NCI-H1417 treated with DMSO at 0.1 percent for 48 hours (cell line): ENCODE data around the gene PSPH.
"Not testable (repeated sequence)": the region's sequence is repeated elsewhere in the genome, so short reads cannot be mapped to it uniquely, and the experiment has no call there.

ENCODE experiments used
- DNase-seq: peaks from one replicate; lab custom pipeline; 2025; lab: John Stamatoyannopoulos, UW

PSPH gene

DNA sequence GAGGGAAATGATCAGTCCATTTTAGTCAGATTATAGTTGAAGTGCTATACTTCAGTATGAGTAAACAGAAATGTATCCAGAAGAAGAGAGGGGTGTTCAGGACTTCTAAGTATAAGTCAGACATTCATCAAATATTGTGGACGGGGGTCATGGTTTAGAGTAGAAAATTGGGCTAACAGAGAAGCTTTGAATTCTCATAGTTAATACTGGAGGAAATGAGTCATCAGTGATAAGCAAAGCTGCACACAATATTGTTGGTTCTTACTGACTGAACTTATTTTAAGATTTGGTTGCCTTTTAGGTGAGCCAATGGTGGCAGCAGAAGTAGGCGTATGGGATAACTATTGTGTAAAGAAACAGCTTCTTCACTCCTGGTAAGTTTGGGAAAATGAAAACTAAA is 11.1 kb upstream of the PSPH start:
- no peak for DNase-seq

- no peak for DNase-seq
Observed at GRCh38 chr7:56053993-56054392, 2.7 kb upstream of the PSPH start.

DNA sequence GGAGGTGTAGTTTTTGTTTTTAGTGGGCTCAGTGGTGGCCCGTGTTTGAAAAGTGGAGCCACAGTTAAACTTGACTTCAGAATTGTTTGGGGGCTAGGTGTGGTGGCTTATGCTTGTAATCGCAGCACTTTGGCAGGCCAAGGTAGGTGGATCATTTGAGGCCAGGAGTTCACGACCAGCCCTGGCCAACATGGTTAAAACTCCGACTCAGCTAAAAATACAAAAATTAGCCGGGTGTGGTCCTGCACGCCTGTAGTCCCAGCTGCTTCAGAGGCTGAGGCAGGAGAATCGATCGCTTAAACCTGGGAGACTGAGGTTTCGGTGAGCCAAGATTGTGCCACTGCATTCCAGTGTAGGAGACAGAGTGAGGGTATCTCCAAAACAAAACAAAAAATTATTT is 2.1 kb upstream of the PSPH start:
- no peak for DNase-seq

- DNase-seq: no peak
Observed at GRCh38 chr7:56051053-56051338, 248 bp downstream of the PSPH start.

GRCh38 chr7:56048763-56049162 is 2.5 kb downstream of the PSPH start:
- not testable (repeated sequence) for DNase-seq

DNA sequence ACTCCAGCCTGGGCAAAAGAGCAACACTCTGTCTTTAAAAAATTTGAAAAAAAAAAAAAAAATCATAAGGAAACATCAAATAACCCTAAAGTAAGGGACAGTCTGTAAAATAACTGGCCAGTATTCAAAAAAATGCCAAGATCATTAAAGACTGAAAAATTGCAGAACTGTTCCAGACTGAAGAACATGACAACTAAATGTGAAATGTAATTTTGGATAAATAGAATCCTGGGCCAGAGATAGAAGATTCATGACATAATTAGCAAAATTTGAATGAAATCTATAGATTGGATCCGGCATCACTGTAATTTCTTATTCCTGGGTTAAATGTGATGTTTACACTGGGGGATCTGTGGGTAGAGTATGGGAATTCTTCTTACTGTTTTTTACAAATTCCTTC is 3.0 kb downstream of the PSPH start:
- no peak for DNase-seq

DNA sequence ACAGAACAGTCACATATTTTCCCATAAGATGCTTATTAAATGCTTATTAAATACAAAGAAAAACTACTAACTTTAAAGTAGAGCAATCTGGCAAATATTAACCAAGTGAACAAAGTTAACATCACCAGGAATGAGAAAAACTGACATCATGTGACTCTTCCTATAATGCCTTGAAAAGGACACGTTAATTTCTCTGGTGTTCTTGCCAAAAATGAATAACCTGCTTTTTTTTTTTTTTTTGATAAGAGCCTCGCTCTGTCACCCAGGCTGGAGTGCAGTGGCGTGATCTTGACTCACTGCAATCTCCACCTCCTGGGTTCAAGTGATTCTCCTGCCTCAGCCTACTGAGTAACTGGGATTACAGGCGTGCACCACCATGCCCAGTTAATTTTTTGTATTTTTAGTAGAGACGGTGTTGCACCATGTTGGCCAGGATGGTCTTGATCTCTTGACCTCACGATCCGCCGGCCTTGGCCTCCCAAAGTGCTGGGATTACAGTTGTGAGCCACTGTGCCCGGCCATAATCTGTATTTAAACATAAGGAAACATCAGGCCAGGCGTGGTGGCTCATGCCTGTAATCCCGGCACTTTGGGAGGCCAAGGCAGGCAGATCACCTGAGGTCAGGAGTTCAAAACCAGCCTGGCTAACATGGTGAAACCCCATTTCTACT is 3.7 kb downstream of the PSPH start:
- not testable (repeated sequence) for DNase-seq

- no peak for DNase-seq
Observed at GRCh38 chr7:56046721-56047445, 4.4 kb downstream of the PSPH start.

DNA sequence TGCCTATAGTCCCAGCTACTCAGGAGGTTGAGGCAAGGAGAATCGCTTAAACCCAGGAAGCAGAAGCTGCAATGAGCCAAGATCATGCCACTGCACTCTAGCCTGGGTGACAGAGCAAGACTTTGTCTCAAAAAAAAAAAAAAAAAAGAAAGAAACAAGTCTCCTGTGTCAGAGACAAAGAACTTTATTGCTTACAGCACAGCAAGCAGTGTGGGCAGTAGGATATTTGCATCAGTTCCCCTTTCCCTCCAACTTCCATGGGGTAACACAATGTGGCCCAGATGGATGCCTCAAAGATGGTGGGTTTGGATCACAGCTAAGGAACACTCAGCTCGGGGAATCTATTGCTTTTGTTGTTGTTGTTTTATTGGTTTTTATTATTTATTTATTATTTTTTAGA is 5.5 kb downstream of the PSPH start:
- DNase-seq: not testable (repeated sequence)

DNA sequence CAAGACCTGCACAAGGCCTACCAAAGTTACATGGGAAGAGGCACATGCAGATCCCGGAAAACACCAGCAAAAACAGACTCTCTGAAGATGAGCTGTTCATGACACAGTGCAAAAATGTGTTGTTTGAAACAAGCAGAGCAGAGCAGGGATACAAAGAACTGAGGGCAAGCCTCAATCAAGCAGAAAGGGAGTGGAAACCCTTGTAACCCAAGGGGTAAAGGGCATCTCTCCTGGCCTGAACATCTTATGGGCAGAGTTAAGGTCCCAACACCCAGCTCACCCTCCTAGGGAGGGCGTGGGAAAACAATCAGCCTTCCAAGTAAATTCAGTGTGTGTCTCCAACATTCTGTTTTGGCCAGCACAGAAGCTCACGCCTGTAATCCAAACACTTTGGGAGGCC is 10.5 kb downstream of the PSPH start:
- no peak for DNase-seq

DNA sequence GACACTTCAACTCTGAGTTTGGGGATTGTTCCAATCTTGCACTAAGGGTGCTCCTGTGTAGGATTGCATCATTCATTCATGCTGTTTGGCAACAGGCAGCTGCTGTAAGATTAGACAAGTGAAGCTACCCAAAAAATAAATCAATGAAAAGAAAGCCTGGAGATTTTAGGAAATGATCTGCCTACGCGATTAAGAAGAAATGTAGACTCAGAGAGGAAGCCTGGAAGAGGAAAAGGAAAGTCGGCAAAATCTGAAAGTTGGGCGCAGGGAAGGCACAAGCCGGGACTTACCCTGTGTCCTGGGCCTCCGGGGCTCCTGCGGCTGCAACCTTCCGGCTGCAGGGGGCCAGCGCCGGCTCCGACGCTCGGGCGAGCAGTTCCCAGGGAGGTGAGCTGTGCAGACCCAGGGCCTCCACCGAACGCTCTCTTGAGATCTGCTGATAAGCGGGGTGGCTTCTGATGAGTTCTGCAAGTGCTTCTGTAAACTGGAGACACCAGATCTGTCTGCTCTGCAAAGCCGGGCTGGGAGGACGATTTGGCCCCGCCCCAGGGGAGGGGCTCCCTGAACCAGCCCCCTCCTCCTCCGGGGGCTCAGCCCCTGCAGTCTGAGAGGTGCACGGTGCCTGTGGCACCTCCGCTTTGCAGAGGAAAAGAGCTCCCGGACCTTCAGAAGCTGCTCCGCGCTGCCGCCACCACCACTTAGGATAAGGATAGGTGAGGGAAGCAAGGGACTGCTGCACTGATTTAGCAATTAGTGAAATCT is 17.4 kb downstream of the PSPH start:
- no peak for DNase-seq

DNA sequence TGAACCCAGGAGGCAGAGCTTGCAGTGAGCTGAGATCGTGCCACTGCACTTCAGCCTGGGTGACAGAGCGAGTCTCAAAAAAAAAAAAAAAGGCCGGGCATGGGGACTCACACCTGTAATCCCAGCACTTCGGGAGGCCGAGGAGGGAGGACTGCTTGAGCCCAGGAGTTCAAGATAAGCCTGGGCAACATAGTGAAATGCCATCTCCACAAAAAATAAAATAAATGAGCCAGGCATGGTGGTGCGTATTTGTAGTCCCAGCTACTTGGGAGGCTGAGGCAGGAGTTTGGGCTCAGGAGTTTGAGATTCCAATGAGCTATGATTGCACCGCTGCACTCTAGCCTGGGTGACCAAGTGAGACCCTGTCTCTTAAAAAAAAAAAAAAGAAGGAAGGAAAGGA is 18.7 kb downstream of the PSPH start:
- DNase-seq: not testable (repeated sequence)

- not testable (repeated sequence) for DNase-seq
Observed at GRCh38 chr7:56031556-56031955, 19.7 kb downstream of the PSPH start.

- no peak for DNase-seq
Observed at GRCh38 chr7:56030340-56030739, 20.9 kb downstream of the PSPH start.

DNA sequence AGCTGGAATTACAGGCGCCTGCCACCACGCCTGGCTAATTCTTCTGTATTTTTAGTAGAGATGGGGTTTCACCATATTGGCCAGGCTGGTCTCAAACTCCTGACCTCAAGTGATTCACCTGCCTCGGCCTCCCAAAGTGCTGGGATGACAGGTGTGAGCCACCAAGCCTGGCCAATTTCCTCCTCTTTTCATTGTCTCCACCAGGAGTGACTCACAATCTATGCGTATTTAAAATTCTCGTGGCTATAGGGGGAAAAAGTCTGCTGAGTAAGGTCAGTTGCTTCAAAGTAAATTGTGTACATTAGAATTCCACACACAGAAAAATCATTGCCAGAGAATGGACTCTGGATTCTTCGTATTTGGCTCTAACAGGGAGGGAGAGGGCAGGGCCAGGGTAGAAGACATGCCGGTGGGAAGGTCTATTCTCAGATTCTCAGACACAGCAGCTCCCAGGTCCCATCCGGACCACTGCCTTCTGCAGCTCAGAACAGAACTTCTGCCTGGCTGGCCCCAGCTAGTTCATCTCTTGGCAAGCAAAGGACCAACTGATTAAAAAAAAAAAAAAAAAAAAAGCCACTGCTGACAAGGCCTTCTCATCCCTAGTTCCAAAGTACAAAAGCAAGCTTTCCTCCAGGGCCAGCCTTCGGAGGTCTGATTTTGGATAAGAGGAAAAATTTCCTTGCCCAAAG is 22.2 kb downstream of the PSPH start:
- DNase-seq: no peak

DNA sequence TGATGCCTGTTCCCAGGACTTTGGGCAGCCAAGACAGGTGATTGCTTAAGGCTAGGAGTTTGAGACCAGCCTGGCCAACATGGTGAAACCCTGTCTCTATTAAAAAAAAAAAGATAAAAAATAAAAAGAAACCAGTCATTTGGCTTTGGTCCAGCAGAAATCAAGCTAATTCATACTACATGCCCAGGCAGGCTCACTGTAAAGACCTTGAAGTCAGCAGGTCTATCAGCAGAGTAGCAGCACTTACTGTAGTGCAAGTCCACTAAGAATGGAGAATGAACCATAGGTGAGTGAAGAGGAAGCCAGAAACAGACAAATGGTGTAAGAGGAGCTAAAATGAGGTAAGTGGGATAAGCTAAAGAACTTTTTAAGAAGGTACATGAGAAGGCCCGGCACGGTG is 24.7 kb downstream of the PSPH start:
- DNase-seq: no peak

DNA sequence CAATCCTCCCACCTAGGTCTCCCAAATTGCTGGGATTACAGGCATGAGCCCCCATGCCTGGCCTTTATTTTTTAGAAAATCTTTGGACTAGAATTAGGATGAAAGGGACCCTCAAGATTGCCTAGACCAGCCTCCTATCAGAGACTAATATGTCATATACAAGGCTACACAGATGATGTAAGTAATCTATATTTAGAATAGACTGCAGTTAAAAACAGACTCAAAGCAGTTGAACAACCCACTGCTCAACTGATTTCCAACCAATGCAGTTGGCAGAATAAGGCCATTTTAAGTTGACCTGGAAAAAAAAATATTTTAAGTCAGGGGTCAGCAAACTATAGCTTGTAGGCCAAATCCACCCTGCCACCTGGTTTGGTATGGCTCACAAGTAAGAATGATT is 27.7 kb downstream of the PSPH start:
- DNase-seq: no peak

GRCh38 chr7:56019501-56019900 is 31.7 kb downstream of the PSPH start:
- no peak for DNase-seq

GRCh38 chr7:56017015-56017414 is 34.2 kb downstream of the PSPH start:
- not testable (repeated sequence) for DNase-seq

- DNase-seq: no peak
Observed at GRCh38 chr7:56009695-56010094, 41.5 kb downstream of the PSPH start.

GRCh38 chr7:56007891-56008290 is 43.4 kb downstream of the PSPH start:
- no peak for DNase-seq

DNA sequence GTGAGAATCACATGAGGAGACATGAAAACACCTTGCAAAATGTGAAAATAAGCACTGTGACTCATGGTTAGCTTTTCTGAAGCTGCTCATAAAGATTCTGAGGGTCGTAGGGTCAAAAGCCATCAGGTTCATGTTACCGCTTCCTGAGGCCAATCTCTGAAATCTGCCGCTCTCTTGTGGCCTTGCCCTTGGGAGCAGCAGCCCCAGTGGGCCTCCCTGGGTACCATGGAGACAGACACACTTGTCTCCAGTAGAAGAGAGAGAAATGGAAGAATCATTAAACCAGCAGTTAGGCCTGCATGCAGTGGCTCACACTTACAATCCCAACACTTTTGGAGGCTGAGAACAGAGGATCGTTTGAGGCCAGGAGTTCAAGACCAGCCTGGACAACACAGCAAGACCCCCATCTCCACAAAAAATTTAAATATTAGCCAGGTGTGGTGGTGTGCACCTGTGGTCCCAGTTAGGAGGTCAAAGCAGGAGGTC is 44.0 kb downstream of the PSPH start:
- DNase-seq: no peak

GRCh38 chr7:56003749-56004148 is 47.5 kb downstream of the PSPH start:
- DNase-seq: no peak
